Dedifferentiated amniotic fluid mesenchymal stem cell (primary cell): Measurements from ENCODE around the gene UPF1.

Source experiments
- DNase-seq: peaks from one replicate; pipeline ENCODE4 v3.0.0-alpha.2; 2016; ENCODE audit errors: extremely low spot score

Gene UPF1

DNA sequence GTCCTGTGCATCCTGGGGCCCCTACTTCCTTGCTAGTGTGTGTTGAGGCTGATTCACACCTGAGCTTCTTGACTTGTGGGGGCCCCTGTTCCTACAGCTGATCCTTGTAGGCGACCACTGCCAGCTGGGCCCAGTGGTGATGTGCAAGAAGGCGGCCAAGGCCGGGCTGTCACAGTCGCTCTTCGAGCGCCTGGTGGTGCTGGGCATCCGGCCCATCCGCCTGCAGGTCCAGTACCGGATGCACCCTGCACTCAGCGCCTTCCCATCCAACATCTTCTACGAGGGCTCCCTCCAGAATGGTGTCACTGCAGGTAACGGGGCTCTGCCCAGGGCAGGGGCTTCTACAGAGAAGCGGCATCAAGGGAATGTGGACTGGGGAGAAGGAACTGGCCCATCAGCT is 25.5 kb downstream of the UPF1 start:
- no peak for DNase-seq

DNA sequence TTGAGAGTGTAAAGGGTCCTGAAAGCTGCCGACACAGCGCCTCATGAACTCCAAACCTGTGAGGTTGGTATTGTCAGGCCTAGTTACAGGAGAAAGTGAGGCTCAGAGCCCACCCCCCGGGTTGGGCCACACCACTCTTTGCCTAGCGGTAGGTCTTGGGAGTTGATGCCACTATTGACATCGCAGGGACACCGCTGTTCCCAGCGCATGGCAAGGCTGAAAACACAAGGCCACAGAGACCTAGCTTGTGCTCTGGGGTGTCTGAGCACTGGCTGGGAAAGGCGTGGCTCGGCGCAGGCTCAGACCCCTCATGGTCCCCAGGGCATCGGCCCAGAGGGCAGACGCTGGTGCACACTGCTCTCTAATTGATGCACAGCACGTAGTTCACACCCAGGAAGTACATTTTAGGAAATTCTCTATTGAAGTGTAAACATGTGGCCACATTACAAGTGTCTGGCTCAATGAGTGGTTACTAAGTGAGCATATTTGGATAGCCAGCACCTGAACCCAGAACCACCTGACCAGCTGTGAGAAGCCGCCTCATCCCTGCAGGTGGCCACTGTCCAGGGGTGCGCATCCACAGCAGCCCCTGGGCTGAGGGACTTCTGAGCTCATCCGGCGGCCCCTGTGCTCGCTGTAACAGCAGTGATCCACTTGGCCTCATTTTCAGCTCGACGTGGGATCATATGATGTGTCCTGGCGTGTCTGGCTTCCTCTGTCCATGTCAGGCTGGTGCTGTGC is 27.3 kb downstream of the UPF1 start:
- no peak for DNase-seq

GRCh38 chr19:18859676-18860301 is 28.0 kb downstream of the UPF1 start:
- no peak for DNase-seq

- no peak for DNase-seq
Observed at GRCh38 chr19:18860302-18860700, 28.5 kb downstream of the UPF1 start.

DNA sequence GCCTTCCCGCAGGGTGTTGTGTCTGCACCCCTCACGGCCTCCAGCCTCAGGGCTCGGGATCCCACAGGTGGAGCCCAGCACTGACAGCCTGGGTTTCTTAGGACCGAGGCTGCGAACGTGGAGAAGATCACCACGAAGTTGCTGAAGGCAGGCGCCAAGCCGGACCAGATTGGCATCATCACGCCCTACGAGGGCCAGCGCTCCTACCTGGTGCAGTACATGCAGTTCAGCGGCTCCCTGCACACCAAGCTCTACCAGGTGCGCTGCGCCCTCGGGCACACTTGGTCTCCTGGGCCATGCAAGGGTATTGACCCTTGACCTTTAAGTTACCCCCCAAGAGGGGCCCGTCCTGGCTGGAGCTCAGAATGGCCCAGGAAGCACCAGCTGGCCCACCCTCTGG is 29.0 kb downstream of the UPF1 start:
- DNase-seq = no peak

DNA sequence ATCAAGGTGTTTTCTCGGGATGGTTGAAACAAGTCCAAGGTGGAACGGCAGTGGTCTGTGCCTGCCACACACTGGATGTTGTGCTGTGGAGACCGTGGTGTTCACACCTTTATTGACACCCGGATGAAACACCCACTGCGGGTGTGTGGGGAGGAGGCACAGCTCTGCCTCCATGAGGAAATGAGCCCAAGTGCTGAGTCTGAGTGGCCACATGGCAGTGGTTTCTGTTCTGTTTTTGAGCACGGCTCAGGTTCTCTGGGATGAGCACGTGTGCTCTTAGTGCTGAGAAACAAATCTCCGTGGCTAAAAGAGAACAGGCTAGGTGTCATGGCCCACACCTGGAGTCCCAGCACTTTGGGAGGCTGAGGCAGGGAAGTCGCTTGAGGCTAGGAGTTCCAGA is 29.5 kb downstream of the UPF1 start:
- DNase-seq = no peak

DNA sequence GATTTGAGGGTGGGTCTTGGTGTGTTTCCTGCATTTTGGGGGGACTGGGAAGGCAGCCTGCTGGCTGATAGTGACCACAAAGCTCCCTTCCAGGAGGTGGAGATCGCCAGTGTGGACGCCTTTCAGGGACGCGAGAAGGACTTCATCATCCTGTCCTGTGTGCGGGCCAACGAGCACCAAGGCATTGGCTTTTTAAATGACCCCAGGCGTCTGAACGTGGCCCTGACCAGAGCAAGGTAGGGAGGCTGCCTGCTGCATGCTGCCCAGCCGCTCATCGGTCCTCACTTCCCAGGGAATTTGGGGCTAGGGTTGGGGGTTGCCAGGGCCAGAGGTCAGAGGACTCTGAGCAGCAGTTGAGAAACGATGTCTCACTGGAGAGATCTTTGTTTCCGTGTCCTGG is 30.2 kb downstream of the UPF1 start:
- DNase-seq = no peak

DNA sequence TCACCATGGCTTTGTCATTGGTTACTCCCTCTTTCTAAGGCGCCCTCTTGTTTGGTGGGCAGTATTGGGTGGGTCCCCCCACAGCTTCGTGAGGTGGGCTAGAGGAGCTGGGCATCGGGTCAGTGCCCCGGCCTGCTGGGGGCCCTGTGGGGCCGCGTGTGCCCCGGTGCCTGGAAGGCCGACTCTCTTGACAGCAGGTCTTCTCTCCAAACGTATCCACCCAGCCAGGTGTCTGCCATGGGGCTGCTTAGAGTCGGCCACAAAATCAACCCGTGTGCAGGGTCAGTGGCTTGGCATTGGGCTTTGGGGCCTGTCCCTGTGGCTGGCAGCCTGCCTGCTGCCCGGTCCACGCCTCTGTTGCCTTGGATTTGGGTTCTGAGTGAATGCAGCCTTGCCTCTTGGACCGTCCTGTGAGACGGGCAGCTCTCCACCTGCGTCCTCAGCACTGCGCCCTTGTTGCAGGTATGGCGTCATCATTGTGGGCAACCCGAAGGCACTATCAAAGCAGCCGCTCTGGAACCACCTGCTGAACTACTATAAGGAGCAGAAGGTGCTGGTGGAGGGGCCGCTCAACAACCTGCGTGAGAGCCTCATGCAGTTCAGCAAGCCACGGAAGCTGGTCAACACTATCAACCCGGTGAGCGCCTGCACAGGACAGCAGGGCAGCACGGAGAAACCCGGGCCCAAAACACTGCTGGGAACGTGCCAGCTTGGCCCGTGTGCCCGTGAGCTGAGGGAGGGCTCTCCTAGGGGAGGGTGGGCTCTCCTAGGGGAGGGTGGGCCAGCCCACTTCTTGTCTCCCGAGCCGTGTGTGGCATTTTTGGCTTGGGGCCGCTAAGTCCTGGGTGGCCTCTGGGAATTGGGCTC is 31.4 kb downstream of the UPF1 start:
- DNase-seq = no peak

GRCh38 chr19:18863843-18864362 is 32.1 kb downstream of the UPF1 start:
- no peak for DNase-seq

- no peak for DNase-seq
Observed at GRCh38 chr19:18865106-18865972, 33.6 kb downstream of the UPF1 start.

DNA sequence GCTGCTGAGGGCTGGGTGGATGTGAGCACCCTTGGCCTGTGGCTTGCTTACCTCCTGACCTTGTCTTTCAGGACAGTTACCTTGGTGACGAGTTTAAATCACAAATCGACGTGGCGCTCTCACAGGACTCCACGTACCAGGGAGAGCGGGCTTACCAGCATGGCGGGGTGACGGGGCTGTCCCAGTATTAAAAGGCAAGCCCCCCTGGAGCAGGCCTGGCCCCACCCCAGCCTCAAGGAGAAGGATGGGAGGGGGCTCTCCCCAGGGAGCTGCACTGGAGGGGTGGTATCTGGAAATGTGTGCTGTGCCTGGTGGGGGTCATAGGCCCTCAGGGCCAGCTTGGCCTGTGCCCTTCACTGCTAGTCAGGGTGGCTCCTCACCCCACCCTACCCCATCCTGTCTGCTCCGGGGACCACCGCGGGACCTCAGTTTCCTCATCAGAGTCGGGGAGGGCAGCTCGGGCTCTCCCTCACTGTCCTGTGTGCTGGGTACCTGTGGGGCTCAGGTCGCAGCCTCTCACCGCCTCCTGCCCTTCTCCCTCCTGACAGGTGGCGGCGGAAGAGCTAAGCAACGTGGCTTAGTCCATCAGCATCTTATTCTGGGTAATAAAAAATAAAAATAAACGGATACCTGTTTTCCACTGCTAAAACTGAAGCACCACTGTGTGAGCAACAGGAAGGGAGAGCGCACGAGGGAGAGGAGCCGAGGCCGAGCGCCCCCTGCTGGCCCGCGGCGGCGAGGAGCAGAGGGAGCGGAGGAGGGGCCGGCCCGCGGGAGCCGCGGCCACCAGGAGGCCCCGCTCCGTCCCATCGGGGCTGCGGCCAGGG is 34.4 kb downstream of the UPF1 start:
- no peak for DNase-seq

DNA sequence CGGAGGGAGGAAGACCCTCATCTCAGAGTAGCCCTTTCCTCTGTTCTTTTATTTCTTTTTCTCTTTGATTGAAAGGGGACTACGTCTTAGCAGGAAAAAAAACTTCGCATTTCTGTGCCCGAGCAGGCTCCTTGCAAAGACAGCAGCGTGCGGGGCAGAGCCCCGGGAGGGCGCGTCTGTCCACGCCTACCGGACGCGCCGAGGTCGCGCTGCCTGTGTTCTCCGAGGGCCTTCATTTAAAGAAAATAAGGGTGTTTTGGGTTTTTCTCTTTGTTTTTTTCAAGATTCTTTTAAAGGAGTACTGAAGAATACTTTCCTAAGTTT is 35.0 kb downstream of the UPF1 start:
- DNase-seq = no peak

DNA sequence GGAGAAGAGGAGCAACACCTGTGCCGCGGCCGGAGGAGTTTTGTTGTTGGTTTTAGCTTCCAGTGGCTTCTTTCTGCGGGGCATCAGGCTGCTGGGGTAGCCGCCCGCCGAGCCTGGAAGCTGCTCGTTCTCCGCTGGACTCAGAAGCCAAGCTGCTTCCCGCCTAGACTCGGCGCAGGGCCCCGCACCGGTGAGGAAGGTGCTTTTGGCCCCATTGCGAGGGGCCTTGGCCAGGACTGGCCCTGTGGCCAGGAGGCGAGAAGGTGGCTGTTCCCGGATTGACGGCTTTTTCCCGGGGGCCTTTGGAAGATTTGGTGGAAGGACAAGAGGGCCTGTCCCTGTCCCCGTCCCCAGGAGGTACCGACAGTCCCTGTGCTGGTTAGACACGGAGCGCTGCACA is 35.4 kb downstream of the UPF1 start:
- no peak for DNase-seq

DNA sequence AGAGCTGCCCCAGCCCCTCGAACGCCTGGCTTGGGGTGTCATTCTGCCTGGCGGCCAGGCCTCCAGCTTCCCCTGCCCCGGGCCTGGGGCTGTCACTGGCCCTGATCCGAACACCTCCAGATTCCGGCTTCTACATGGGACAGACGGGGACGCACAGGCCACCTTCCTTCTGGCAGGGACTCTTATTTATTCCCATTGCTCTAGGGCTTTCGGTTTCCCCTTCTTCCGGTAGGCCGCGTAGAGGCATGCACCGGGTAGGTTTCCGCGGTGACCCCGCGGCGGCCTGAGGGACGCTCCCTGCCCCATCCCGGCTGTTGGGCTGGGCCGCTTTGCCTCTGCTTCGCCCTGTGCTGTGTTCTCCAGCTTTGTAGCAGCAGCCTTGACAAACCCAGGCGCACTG is 36.0 kb downstream of the UPF1 start:
- no peak for DNase-seq

- no peak for DNase-seq
Observed at GRCh38 chr19:18868380-18869022, 36.7 kb downstream of the UPF1 start.

DNA sequence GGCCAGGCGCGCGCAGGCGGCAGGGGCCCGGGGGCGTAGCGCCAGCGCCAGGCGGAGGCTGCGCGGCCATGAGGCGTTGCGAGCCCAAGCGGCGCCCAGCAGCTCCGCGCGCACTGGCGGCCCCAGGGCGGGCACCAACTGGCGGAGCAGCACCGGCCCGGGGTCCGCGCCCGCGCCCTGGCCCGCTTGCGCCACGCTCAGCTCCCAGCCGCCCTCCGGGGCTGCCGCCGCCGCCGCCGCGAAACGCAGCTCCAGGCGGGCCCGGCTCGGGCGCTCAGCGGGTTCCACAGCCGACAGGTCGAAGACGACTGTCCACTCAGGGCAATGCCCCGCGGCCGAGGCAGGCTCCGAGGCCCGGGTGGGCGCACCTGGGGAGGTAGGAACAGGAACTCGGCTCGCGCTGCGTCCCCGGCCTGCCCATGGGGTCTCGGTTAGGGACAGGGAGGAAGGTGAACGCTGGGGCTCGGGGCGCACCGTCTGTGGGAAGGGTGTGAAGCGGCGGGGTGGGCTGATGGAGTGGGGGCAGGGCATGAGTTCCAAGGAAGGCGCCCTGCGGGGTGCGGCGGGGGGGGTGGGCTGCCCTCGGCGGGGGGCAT is 37.4 kb downstream of the UPF1 start:
- no peak for DNase-seq

DNA sequence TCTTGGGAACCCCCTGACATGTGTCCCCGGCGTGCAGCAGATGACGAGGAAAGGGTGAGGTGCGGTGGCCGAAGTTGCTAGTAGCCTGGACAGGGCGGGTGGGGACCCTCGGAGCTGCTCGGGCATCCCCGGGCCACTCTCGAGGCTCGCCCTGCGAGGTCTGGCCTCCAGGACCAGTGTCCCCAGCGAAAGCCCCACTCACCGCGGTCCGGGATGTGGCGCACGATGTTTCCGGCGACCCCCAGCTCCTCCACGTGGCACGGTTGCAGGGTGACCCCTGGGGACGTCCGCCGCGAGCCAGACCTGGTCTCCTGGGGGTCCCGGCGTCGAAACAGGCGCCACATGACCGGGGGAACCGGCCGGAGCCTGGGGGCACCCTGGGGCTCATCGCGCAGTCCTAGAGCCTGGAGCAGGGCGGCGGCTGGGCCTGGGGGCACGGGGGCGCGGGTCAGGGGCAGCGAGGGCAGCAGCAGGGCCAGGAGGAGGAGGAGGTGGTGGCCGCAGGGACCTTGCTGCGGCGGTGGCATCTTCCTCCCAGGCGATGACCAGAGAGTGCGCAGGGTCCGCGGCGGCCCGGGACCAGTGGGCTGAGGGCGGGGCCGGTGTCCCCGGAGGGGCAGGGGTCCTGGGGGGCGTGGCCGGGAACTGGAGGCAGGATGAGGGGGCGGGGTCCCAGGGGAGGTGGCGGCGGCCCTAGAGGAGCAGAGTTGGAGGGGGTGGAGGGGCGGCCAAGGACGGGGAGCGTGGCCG is 38.2 kb downstream of the UPF1 start:
- no peak for DNase-seq

DNA sequence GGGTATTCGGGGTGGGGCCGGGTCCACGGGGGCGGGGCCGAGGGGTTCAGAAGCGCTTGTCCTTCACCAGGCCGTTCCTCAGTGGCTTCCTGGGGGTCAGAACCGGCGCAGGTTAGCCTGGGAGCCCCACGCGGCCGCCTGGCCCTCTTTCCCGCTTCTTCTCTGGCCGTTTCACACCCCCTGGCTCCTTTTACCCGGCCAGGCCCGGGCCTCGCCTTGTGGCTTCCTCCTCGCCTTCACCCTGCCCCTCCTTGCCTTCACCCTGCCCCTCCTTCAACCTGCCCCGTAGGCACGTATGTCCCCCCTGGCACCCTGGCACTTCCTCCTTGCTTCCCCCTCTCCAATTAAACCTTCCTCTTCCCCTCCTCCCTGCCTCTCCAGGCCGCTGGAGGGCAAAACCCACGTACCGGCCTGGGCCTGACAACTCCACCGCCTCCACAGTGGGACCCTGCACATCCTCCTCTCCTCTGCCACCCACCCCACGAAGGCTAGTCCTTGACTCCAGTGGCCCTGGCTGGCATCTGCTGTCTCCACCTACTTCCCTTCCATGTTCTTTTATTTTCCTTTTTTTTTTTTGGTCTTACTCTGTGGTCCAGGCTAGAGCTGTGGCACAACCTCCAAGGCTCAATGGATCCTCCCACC is 38.9 kb downstream of the UPF1 start:
- DNase-seq = no peak

DNA sequence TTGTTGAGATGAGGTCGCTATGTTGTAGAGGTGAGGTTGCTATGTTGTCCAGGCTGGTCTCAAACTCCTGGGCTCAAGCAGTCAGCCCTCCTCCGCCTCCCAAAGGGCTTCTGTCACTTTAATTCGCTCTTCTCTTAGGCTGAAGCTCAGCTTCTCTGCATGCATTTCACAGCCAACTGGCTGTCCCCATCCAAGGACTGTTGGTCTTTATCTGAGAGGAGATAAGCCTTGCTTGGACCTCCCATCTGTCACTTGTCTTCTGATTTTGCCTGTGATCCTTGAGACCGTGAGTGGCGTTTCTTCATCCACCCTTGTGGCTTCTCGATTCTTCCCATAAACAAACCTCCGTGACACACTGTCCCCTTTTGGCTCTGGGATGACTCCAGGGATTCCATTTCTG is 39.8 kb downstream of the UPF1 start:
- DNase-seq = no peak
